Ecto neural progenitor cell (in vitro differentiated cells): ENCODE data around the gene DSTYK.
"Not testable (repeated sequence)": the region's sequence is repeated elsewhere in the genome, so short reads cannot be mapped to it uniquely, and the experiment has no call there.

ENCODE experiments used
- DNase-seq: peaks from one replicate; pipeline ENCODE4 v3.0.0-alpha.2; 2018; ENCODE audit warnings: low spot score

The DSTYK gene

DNA sequence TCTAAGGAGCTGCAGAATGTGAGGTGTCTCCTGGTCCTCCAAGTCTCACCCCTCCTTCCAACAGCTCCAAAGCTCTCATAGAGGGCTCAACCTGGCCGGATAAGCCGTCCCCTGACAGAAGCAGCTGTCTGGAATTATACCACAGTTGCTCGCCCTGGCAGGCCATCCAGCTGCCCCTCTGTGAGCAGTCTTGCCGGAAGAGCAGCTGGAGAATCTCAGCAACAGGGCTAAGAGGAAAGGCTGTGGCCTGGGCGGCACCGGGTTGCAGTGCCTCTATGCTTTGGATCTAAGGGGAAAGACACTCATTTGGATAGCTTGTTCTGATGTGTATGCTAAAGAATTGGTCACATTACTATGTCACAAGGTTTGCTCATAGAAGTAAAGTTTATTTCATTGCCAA is 28.6 kb upstream of the DSTYK start:
- DNase-seq: no peak

GRCh38 chr1:205239078-205239477 is 27.6 kb upstream of the DSTYK start:
- no peak for DNase-seq

DNA sequence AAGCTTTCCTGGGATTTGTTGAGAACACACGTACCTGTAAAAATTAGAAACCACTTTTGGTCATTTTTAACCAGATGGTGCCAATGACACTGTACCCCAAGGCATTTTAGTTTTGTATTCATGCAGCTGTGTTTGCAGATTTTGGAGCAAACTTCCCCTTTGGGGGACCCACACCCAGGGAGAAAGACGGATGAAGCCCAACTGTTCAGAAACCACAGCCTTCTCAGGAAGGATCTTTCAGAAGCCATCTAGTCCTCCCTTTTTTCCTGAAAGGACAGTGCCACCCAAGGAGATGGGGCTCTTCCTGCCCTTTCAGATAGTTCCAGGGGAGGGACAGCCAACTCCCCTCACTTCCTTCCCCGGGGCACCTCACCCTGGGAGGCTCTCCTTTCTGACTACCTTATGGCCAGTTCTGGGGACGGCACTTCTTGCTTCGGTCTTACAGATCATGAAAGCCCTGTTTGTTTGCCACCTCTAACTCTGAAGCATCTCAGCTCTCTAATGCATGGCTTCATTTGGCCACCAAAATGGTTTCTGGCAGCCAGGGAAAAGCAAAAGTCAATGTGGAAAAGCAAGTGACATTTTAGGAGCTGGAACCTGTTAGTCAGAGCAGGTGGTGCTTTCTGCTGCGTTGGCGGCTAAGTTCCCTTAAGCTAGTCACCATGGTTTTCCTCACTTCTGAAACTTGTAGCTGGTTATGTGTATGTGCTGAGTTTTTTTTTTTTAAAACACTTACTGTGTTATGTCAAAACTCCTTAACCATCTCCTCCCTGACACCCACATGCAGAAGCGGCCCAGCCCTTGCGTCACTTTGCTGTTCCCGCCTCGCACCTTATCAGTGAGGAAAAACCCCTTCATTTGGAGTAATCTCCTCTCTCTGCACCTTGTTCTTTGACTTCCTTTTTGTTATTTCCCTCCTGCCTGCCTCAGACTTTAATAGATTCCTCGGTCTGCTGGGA is 26.3 kb upstream of the DSTYK start:
- no peak for DNase-seq

GRCh38 chr1:205236951-205237475 is 25.5 kb upstream of the DSTYK start:
- no peak for DNase-seq

GRCh38 chr1:205236526-205236925 is 25.0 kb upstream of the DSTYK start:
- DNase-seq: no peak

- no peak for DNase-seq
Measured at GRCh38 chr1:205235951-205236350, 24.4 kb upstream of the DSTYK start.

DNA sequence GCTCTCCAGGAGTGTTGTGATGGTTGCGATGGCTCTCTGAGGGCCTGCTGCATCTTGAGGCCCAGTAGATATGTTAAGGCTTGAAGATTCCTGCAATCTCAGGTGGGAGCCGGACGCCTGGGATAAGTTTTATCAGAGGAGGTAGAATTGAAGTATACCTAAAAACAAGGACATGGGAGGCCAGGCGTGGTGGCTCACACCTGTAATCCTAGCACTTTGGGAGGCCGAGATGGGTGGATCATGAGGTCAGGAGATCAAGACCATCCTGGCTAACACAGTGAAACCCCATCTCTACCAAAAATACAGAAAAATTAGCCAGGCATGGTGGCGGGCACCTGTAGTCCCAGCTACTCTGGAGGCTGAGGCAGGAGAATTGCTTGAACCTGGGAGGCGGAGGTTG is 22.5 kb upstream of the DSTYK start:
- not testable (repeated sequence) for DNase-seq

- DNase-seq: no peak
Measured at GRCh38 chr1:205232945-205233397, 21.5 kb upstream of the DSTYK start.

- DNase-seq: no peak
Measured at GRCh38 chr1:205232127-205232820, 20.8 kb upstream of the DSTYK start.

DNA sequence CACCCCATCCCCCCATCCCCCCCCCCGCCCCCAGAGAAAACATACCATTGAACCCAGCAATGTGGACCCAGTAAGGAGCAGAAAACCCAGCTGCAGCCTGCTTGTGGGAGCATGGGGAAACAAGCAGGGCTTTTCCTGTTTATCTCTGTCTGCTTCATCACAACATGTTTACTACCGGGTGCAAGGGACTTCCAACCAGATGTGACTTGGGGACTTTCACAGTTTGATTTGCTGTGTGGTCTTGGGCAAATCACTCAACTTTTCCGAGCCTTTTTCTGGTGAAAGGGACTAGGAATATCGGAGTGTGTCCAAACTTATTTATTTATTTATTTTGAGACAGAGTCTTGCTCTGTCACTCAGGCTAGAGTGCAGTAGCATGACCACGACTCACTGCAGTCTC is 19.5 kb upstream of the DSTYK start:
- no peak for DNase-seq

DNA sequence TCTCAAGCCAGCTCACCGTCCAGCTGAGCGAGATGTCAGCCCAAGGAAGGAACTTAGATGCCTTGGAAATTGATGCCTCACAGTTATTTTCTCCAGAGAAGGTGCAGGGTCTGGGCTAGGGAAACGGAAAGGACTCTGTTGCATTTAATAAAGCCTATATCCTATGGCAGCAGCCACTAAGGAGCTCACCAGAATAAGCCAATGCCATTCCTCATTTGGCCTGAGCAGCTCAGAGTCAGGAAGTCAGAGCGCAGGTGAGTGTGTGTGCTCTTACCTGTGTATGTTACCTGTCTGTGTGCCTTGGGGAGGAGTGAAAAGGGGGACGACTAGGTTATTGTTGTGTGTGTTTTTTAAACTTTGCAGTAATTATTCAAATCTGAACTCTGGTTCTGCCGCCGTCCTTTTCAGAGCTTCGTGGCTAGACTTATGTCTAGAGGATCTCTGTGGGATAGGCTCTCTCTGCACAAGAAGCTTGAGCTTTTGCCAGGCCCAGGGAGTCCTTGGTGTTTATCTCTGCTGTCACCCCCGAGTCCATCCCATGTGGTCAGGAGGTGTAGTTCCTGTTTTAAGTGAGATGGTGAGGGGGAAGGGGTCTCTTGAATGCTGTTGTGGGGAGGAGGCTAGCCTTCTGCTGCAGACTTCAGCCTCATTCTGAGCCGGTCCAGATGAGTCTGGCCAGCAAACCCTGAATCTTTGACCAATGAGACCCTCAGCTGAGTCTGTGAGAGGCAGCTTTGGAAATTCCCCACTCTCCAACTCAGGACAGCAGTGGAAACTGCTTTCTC is 18.6 kb upstream of the DSTYK start:
- DNase-seq: no peak

DNA sequence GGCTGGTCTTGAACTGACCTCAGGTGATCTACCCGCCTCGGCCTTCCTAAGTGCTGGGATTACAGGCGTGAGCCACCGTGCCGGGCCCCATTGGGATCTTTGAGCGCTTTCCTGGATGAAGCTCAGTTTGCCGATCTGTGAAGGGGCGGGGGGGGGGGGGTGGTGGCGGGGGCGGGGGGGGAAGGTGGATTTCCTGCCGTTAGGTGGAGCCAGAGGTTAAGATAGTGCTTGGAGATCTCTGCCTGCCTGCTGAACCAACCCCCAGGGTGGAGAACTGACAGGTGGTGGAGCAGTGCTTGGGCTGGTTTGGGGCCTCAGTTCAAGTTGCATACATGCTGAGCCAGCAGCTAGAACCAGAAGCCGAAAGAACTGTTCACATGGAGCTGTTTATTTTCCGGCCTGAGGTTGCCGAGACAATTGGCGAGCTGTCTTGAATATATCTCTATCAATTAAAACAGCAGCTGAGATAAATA is 17.9 kb upstream of the DSTYK start:
- DNase-seq: peak; percentile 79

DNA sequence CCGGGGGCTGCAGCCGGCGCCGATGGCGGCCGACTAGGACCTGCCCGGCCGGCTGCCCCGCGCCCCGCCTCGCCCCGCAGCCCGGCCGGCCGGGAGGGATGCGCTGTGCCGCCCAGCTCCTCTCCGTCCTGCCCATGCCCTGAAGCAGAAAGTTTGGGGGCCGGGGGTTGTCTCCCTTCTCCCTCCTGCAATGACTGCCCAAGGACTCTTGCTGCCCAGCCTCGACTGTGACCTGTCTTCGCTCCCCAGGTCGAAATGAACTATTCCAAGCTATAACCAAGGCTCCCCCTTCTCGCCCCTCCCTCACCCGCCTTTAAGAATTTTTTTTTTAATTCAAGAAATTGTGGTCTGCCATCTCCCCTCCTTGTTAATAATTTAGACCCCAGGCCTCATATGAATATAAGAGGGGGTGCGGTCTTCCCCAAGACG is 16.6 kb upstream of the DSTYK start:
- no peak for DNase-seq

DNA sequence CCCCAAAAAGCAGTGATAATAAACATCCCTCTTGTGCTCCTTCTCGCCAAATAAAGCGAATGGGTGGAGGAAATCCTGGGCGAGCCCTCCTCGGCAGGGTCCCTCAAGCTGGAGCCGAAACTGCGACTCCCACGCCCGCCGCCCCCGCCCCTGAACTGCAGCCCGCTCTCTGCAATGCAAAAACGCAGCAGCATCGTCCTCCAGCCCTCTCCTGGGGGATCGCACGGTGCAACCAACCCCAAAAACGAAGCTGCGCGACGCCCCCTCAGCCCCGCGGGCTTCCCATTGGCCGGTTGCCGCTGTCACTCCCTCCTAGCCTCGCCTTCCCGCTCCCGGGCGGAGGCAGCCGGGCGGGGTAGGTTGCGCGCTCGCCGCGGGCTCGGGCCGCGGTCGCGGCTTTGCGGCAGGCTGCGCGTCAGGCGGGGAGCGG is 16.1 kb upstream of the DSTYK start, which contains the start of gene TMCC2:
Gene TMCC2 (plus strand): TSS at position 363 of the 430 bp plus-strand sequence. CDS start 619 bp downstream, outside the sequence.
- peak; percentile 98 for DNase-seq

- DNase-seq: no peak
Measured at GRCh38 chr1:205226868-205227583, 15.5 kb upstream of the DSTYK start.

DNA sequence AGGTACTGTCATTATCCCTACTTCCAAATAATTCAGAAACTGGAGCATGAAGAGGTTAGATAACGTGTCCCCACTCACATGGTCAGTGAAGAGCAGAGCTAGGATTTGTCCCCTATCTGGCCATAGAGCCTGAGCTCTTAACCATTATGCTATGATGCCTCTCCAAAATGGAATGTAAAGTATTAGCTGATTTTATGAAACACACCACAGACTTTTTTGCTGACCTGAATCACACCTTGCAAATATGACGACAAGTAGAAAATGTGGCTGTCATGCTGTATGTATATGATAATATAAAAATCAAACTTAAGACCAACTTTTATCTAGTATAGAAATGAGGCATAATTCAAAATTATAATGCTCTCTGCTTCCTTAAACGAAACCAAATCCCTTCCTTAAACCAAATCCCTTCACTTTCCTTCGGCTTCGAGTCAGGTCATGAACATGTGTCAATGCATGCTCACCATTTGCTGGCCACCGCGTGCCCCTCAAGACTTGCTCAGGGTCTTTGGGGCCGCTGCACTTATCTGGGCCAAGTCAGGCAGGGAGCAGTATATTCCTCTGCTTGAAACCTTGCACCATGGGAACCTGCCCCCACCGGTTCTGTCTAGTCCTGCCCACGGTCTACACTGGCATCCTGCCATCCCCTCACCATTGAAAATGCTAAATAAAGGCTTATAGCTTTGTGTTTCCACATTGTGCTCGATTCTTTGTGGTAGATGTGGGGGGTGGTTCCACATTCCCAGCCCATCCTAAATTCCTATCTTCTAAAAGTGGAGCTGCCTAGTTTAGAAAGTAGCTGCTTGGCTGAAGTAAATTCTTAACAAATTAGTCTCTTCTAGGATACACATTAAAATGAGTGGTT is 14.6 kb upstream of the DSTYK start:
- no peak for DNase-seq

DNA sequence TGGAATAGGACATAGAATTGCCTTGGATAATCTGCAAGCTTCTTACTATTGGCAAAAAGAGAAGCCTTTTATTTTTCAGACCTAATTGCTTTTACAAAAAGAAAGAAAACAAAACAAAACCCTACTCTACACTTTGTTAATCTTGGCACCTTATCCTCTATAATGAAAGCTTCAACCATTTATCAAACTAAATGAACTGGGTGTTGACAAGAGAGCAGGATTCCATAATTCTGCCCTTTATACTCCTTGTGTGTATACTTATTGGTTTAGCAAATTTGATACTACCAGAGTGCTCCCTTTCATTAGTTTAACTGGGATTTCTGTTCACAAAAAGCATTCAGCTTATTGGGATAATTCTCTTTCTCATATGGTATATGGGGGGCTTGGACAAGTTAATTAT is 13.2 kb upstream of the DSTYK start:
- DNase-seq: no peak

DNA sequence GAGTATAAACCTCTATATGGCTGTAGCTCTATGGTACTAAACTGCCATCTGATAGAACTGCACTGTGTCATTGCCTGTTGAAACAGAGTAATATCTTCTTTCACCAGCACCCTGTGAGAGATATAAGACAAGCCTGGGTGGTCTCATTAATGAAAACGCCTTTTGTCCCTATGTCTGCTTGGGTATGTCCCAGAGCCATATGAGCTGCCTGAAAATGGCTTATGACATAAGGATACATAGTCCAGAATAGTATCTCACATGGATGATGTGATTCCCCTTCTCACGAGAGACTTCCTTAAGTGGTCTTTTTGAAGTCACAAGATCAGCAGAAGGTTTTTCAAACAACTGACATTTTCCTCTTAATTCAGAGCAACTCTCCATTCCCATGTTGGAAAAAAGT is 8.9 kb upstream of the DSTYK start:
- no peak for DNase-seq

- DNase-seq: no peak
Measured at GRCh38 chr1:205217418-205217817, 5.9 kb upstream of the DSTYK start.

DNA sequence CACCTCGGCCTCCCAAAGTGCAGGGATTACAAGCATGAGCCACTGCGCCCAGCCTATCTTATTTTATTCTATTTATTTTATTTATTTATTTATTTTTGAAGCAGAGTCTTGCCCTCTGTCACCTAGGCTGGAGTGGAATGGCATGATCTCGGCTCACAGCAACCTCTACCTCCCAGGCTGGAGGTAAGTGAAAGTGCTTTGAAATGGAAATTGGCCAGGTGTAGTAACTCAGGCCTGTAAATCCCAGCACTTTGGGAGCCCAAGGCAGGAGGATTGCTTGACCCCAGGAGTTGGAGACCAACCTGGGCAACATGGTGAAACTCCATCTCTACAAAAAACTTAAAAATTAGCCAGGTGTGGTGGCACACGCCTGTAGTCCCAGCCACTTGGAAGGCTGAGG is 5.1 kb upstream of the DSTYK start:
- DNase-seq: no peak
